B cell (primary cell): ENCODE data around the gene FAM174C.

Experiments
- CTCF ChIP-seq: fragments of 200-600 bp; IDR thresholded peaks from one replicate; pipeline ENCODE4 v1.8.0; 2022; ENCODE audit warnings: antibody characterized with exemption, mild to moderate bottlenecking
- EZH2 ChIP-seq: IDR thresholded peaks from 2 replicates; pipeline ENCODE4 v1.6.1; 2012; ENCODE audit warnings: borderline replicate concordance, low read depth, mild to moderate bottlenecking, moderate library complexity, low read length; ENCODE audit not compliant: insufficient read depth, poor library complexity, severe bottlenecking

DNA sequence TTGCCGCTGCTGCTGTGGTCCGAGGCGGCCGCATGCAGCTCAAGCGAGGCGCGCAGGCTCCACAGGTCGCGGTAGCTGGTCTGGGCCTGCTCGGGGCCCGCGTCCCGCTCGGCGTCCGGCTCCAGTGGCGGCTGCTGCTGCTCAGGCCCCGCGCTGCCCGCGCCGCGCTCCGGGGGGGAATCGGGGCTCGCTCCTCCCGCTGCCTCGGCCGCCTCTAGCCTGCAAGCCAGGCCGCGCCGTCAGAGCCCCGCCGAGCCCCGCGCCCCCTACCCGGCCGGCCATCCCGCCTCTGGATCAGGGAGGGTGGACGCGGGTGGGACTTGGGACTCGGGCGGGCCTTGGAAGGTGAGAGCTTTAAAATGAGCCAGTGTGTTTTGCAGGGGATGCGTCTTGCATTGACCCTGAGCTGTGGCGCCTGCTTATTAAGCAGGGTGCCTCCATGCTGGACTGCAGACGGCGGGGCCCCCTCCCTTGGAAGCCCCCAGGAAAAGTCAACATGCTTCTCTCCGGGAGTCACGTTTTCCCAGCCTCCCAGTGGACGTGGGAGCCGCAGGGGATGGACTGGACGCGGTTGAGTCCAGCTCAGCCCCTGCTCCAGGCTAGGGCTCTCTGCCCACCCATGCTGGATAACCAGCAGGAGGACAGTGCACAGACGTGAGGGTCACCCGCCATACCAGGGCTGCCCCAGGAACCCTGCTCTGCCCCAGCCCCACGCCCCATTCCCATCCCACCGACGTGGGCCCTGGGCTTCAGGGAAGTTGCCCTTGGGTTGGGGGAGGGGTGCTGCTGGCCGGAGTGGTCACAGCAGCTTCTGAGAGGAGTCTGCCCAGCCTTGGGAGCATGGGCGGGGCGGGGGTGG, 45.2 kb upstream of the FAM174C start:
- TF ChIP-seq CTCF (no peak), EZH2 (no peak)
